Activated CD4-positive, alpha-beta T cell treated with anti-CD3 and anti-CD28 coated beads, Interleukin-2, amount 10 ng/mL, durations not matched to agents 7 days and 5 days (primary cell): ENCODE measurements around the gene ALDH1L1. TPM values are rescaled to one million over a fixed set of nuclear protein-coding genes. Genes with fewer than 3 reads are reported as not detected.

Experiments
- CTCF ChIA-PET: fragments of 350-600 bp; sonication (Branson Sonifier 250); formaldehyde crosslinking; loops from one replicate; lab custom pipeline; 2021; ENCODE audit warnings: antibody characterized with exemption; lab: Charles Lee
- POLR2A ChIA-PET: fragments of 350-600 bp; sonication (Branson Sonifier 250); formaldehyde crosslinking; loops from one replicate; lab custom pipeline; 2021; ENCODE audit warnings: antibody characterized with exemption; lab: Charles Lee
- DNase-seq: peaks from one replicate; pipeline ENCODE4 v3.0.0-alpha.2; 2020
- H3K27ac Mint-ChIP-seq: one replicate; pipeline ENCODE4 v1.8.0; 2021; ENCODE audit warnings: mild to moderate bottlenecking, moderate library complexity, mixed read lengths
- H3K27me3 Mint-ChIP-seq: one replicate; pipeline ENCODE4 v1.8.0; 2021; ENCODE audit warnings: mixed read lengths
- H3K36me3 Mint-ChIP-seq: one replicate; pipeline ENCODE4 v1.8.0; 2021; ENCODE audit warnings: low read depth, mixed read lengths
- H3K4me1 Mint-ChIP-seq: one replicate; pipeline ENCODE4 v1.8.0; 2021; ENCODE audit warnings: mixed read lengths
- H3K4me3 Mint-ChIP-seq: one replicate; pipeline ENCODE4 v1.8.0; 2021; ENCODE audit warnings: mild to moderate bottlenecking, moderate library complexity, mixed read lengths
- H3K9me3 Mint-ChIP-seq: one replicate; pipeline ENCODE4 v1.8.0; 2021; ENCODE audit warnings: mixed read lengths
- total RNA-seq, 2 experiments: library from RNA; stranded (reverse); gene quantifications; one replicate each; pipeline ENCODE4 v1.2.3, GENCODE V29; 2021

Gene ALDH1L1
- total RNA-seq, 2 experiments from 2014 or later, result not detected

DNA sequence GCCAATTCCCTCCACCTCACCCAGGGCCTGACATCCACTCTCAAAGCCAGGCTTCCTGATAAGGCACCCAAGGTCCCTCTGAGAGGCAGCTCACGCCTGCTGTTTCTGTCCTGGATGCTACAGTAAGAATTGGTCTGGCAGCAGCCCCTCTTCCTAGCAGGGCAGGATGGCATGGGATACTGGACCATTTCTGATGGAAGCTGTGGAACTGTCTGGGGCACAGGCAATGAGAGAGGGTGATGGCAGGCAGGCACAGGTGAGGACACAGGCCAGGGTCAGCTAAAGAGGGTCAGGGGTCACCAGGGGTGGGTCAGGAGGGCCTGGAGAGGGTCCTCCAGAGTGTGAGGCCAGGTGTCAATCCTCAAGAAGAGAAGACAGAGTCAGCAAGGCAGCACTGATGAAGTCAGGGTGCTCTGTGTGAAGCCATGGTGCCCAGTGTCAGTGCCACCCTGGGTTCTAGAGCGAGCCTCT is 54.6 kb downstream of the ALDH1L1 start:
- no peak for DNase-seq
- Mint-ChIP-seq H3K9me3 (no peaks in the 10 kb centered on the region), H3K27me3 (no peaks in the 10 kb centered on the region), H3K36me3 (no peaks in the 10 kb centered on the region), H3K4me1 (no peaks in the 10 kb centered on the region), H3K27ac (no peak overlapping the region), H3K4me3 (no peak overlapping the region)
- POLR2A ChIA-PET, result interaction anchor here (0.6 kb wide), 1 partner anchor 106 kb away, joined by 3 read pairs; no protein-coding TSS in a partner anchor
- CTCF ChIA-PET, result no interaction called here

GRCh38 chr3:126125341-126125740 is 55.0 kb downstream of the ALDH1L1 start:
- H3K9me3 Mint-ChIP-seq, result no peaks in the 10 kb centered on the region
- CTCF ChIA-PET, result no interaction called here

GRCh38 chr3:126124896-126125295 is 55.5 kb downstream of the ALDH1L1 start:
- H3K27ac Mint-ChIP-seq, result no peak overlapping the region
- no peaks in the 10 kb centered on the region for H3K36me3 Mint-ChIP-seq
- POLR2A ChIA-PET, result no interaction called here
- CTCF ChIA-PET, result no interaction called here
- H3K4me1 Mint-ChIP-seq, result no peaks in the 10 kb centered on the region
- no peaks in the 10 kb centered on the region for H3K9me3 Mint-ChIP-seq
- DNase-seq, result no peak
- no peaks in the 10 kb centered on the region for H3K27me3 Mint-ChIP-seq
- no peak overlapping the region for H3K4me3 Mint-ChIP-seq

More at GRCh38 chr3:126125341-126125740, 55.0 kb downstream of the ALDH1L1 start:
- POLR2A ChIA-PET, result interaction anchor here (0.6 kb wide), 1 partner anchor 106 kb away, joined by 3 read pairs; no protein-coding TSS in a partner anchor
- Mint-ChIP-seq H3K4me1 (no peaks in the 10 kb centered on the region), H3K27ac (no peak overlapping the region), H3K27me3 (no peaks in the 10 kb centered on the region), H3K4me3 (no peak overlapping the region), H3K36me3 (no peaks in the 10 kb centered on the region)
- DNase-seq, result no peak

DNA sequence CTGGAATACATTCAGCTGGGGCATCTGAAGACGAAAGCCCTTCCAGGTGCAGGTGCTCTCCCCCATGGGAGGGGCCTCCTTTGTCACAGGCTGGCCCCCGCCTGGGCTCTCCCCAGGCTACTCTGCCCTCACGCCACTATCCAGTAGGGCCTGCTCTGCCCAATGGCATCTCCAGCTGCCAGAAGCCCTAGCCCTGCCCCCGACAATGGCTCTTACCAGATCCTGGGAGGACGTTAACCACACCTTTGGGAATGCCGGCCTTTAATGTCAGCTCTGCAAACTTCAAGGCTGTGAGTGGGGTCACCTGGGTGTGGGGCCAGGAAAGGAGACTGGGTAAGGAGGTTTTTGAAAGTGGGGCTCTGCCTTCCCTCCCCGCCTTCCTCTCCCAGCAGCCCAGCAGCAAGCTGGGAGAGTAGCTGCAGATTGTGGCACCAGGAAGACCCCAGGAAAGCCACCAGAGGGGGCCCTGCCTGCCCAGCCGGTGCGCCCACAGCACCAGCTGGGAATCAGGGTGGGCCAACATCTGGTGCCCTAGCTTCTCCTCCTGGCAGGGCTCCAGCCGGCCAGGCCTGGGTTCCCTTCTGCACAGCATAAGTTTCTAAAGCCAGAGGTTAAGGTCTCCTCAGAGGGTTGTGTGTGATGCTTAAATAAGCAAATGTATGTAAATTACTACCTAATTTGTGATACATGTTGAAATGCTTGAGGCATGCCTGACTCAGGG is 56.1 kb downstream of the ALDH1L1 start:
- ChIA-PET CTCF (no interaction called here), POLR2A (interaction anchor here (0.6 kb wide), 1 partner anchor 1228 kb away, joined by 4 read pairs; no protein-coding TSS in a partner anchor)

GRCh38 chr3:126121632-126122031 is 58.8 kb downstream of the ALDH1L1 start:
- Mint-ChIP-seq H3K27me3 (no peaks in the 10 kb centered on the region), H3K27ac (no peak overlapping the region), H3K4me3 (no peak overlapping the region), H3K9me3 (no peaks in the 10 kb centered on the region), H3K4me1 (no peaks in the 10 kb centered on the region), H3K36me3 (no peaks in the 10 kb centered on the region)
- CTCF ChIA-PET, result no interaction called here
- POLR2A ChIA-PET, result no interaction called here
- no peak for DNase-seq

More for the DNA sequence above, 56.1 kb downstream of the ALDH1L1 start:
- Mint-ChIP-seq H3K36me3 (no peaks in the 10 kb centered on the region), H3K27me3 (no peaks in the 10 kb centered on the region), H3K4me1 (no peaks in the 10 kb centered on the region), H3K27ac (no peak overlapping the region), H3K9me3 (no peaks in the 10 kb centered on the region), H3K4me3 (no peak overlapping the region)
- no peak for DNase-seq

- Mint-ChIP-seq H3K9me3 (no peaks in the 10 kb centered on the region), H3K27me3 (no peaks in the 10 kb centered on the region), H3K4me3 (no peak overlapping the region), H3K36me3 (no peaks in the 10 kb centered on the region), H3K4me1 (no peaks in the 10 kb centered on the region), H3K27ac (no peak overlapping the region)
- no peak for DNase-seq
- ChIA-PET CTCF (no interaction called here), POLR2A (no interaction called here)
Observed at GRCh38 chr3:126121074-126121473, 59.3 kb downstream of the ALDH1L1 start.

DNA sequence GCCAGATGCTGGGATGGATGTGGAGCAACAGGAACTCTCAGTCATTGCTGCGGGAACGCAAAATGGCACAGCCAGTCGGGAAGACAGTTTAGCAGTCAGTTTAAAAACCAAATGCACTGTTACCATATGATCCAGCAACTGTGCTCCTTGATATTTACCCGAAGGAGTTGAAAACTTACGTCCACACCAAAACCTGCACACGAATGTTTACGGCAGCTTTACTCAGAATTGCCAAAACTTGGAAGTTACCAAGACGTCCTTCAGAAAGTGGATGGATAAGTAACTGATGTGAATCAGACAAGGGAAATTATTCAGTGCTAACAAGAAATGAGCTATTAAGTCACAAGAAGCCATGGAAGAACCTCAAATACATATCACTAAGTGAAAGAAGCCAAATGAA is 60.4 kb downstream of the ALDH1L1 start:
- Mint-ChIP-seq H3K4me3 (no peak overlapping the region), H3K9me3 (no peaks in the 10 kb centered on the region), H3K27ac (no peak overlapping the region), H3K27me3 (no peaks in the 10 kb centered on the region), H3K36me3 (no peaks in the 10 kb centered on the region), H3K4me1 (no peaks in the 10 kb centered on the region)
- no peak for DNase-seq
- ChIA-PET CTCF (no interaction called here), POLR2A (no interaction called here)

- no peak overlapping the region for H3K27ac Mint-ChIP-seq
- ChIA-PET CTCF (no interaction called here), POLR2A (no interaction called here)
- no peaks in the 10 kb centered on the region for H3K4me1 Mint-ChIP-seq
- H3K9me3 Mint-ChIP-seq, result no peaks in the 10 kb centered on the region
- H3K36me3 Mint-ChIP-seq, result no peaks in the 10 kb centered on the region
- DNase-seq, result no peak
- H3K27me3 Mint-ChIP-seq, result no peaks in the 10 kb centered on the region
- H3K4me3 Mint-ChIP-seq, result no peak overlapping the region
Observed at GRCh38 chr3:126119008-126119675, 61.2 kb downstream of the ALDH1L1 start.

GRCh38 chr3:126118591-126118990 is 61.8 kb downstream of the ALDH1L1 start:
- no peak overlapping the region for H3K4me3 Mint-ChIP-seq
- no peak for DNase-seq
- H3K27me3 Mint-ChIP-seq, result no peaks in the 10 kb centered on the region
- CTCF ChIA-PET, result no interaction called here
- POLR2A ChIA-PET, result no interaction called here
- no peaks in the 10 kb centered on the region for H3K36me3 Mint-ChIP-seq
- no peak overlapping the region for H3K27ac Mint-ChIP-seq
- H3K9me3 Mint-ChIP-seq, result no peaks in the 10 kb centered on the region
- H3K4me1 Mint-ChIP-seq, result no peaks in the 10 kb centered on the region

DNA sequence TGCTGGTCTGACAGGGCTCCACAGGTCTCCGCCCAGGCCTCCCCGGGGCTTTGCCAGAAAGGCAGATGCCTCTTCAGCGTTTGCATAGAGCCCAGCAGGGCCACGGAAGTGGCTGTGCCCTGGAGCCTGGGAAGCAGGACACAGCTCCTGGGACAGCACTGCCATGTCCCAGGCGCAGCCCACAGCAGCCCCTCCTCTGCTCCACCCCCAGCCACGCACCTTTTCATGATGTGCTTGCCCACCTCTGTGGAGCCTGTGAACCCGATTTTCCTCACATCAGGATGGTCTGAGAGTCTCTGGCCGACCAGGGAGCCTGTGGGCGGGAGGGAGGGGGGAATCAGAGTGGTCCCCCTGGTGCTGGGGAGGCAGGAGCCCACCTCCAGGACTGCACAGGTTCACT is 62.6 kb downstream of the ALDH1L1 start:
- Mint-ChIP-seq H3K27me3 (no peaks in the 10 kb centered on the region), H3K4me3 (no peak overlapping the region), H3K27ac (no peak overlapping the region), H3K4me1 (no peaks in the 10 kb centered on the region), H3K9me3 (no peaks in the 10 kb centered on the region), H3K36me3 (no peaks in the 10 kb centered on the region)
- POLR2A ChIA-PET, result no interaction called here
- no peak for DNase-seq
- CTCF ChIA-PET, result no interaction called here

DNA sequence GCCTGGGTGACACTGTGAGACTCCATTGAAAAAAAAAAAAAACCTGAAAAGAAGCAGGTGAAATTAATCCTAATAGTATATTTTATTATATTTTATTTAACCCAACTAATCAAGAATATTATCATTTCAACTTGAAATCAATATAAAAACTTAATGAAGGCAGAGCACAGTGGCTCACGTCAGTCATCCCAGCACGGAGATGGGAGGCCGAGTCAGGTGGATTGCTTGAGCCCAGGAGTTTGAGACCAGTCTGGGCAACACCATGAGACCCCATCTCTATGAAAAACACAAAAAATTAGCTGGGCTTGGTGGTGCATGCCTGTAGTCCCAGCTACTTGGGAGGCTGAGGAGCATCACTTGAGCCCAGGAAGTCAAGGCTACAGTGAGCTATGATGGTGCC is 63.2 kb downstream of the ALDH1L1 start:
- no peaks in the 10 kb centered on the region for H3K27me3 Mint-ChIP-seq
- POLR2A ChIA-PET, result no interaction called here
- no peaks in the 10 kb centered on the region for H3K4me1 Mint-ChIP-seq
- H3K4me3 Mint-ChIP-seq, result no peak overlapping the region
- H3K27ac Mint-ChIP-seq, result no peak overlapping the region
- no peaks in the 10 kb centered on the region for H3K36me3 Mint-ChIP-seq
- no peak for DNase-seq
- H3K9me3 Mint-ChIP-seq, result no peaks in the 10 kb centered on the region
- CTCF ChIA-PET, result no interaction called here

DNA sequence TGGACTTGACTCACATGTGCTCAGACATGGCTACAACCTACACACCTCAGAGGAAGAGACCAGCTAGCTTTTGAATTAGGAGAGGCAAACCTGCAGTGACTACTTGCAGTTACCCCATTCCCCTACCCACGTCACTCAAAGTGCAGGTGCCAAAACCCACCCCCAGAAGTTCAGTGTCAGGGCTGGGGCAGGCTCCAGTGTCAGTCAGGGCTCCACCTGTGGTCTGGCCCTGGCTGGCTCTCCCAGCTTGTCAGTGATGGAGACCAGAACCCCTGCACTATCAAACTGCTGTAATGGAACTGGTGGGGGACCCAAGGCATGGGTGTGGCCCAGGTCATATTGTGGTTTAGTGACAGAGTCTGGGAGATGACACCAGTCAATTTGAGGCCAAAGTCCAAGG is 63.9 kb downstream of the ALDH1L1 start:
- no peaks in the 10 kb centered on the region for H3K9me3 Mint-ChIP-seq
- no peak overlapping the region for H3K27ac Mint-ChIP-seq
- no peaks in the 10 kb centered on the region for H3K27me3 Mint-ChIP-seq
- no peak for DNase-seq
- ChIA-PET POLR2A (no interaction called here), CTCF (no interaction called here)
- H3K4me1 Mint-ChIP-seq, result no peaks in the 10 kb centered on the region
- H3K36me3 Mint-ChIP-seq, result no peaks in the 10 kb centered on the region
- H3K4me3 Mint-ChIP-seq, result no peak overlapping the region
